MM.1S (cell line): ENCODE results near the gene CILP2.

Source experiments
- CTCF ChIP-seq: fragments of 300-600 bp; sonication (generic); IDR thresholded peaks from 2 replicates; pipeline ENCODE4 v1.5.1; 2016; ENCODE audit warnings: antibody characterized with exemption, low read length, mixed read lengths
- EZH2 ChIP-seq: fragments of 300-600 bp; sonication (generic); optimal IDR thresholded peaks from 2 replicates; pipeline ENCODE3; 2017; ENCODE audit warnings: low read depth, mild to moderate bottlenecking, antibody characterized with exemption, low read length, mixed read lengths

- no peak for TF ChIP-seq CTCF
- no peak for TF ChIP-seq EZH2
Observed at GRCh38 chr19:19489804-19490204, 48.3 kb upstream of the CILP2 start.
